GM12892 (cell line): ENCODE results near the gene FIGLA.

Source experiments
- POLR2A ChIP-seq: IDR thresholded peaks from 2 replicates; pipeline ENCODE4 v1.6.1; 2011; ENCODE audit warnings: low read depth, low read length, control low read depth
- POLR2AphosphoS5 ChIP-seq: IDR thresholded peaks from 2 replicates; pipeline ENCODE4 v1.6.1; 2011; ENCODE audit warnings: low read depth, low read length, control low read depth

DNA sequence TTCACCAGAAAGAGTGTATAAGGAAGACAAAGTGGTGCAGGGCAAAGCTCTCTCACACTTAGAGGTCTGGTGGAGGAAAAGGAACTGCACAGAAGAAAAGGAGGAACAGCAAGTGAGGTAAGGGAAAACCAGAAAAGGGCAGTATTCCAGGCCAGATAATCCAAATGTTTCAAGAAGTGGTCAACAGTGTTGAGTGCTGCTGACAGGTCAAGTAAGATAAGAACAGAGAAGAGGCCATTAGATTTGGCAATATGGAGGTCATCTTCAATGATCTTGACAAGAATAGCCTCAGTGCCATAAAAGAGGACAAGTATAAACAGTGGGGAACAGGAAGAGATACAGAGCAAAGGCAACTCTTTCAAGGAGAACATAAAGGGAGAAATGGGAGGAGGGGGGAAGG, 37.4 kb downstream of the FIGLA start:
- TF ChIP-seq POLR2AphosphoS5, result no peak
- TF ChIP-seq POLR2A, result no peak
